GM21390 (cell line): ENCODE data around the gene MAFF.

ENCODE experiments used
- ATAC-seq: cut with Tn5 transposase; IDR thresholded peaks from one replicate; pipeline ENCODE4 v1.9.1; 2021; ENCODE audit not compliant: unreplicated experiment

MAFF gene

DNA sequence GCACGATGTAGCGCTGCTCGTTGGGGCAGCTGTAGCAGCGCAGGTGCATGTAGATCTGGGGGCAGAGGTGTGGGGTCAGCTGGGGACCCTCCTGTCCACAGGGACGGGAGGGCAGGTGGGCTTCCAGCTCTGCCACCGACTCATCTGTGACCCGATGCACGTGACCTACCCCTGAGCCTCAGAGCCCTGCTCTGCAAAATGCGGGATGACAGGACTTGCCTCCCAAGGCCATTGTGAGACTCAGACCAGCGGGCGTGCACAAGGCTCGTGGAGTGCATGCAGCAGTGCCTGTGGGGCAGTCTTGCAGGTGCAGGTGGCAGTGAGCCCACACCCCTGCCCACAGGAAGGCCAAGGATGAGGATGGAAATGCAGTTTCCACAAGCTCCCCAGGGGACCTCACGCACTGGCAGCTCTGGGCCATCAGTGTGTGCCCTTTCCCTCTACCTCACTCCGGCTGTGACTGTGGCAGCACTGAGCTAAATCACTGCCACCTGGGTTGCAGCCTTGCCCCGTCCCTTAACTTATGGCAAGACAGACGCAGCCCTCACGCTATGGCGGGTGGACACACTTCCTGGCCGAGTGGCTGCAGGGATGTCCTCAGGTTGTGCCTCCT, 44.4 kb downstream of the MAFF start:
- no peak for ATAC-seq

DNA sequence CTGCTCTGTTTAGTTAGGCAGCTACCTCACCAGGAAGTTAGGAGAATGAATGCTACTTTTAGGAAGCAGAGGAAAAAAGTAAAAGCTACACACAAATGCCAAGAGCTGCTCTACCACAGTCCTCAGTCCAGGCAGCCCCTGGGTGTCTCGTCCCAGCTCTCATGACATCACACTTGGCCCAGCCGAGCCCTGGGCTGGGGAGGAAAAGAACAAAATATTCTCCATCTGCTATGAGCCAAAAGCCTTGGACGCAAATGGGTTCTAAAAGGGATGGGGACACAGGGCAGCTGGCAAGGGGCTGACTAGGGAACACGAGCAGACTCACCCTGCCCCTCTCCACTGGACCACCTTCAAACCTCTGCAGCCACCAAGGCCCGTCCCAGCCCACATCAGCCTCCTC, 44.9 kb downstream of the MAFF start:
- ATAC-seq = no peak

- ATAC-seq = no peak
These were observed 45.9 kb downstream of the MAFF start for GRCh38 chr22:38247713-38248112.

DNA sequence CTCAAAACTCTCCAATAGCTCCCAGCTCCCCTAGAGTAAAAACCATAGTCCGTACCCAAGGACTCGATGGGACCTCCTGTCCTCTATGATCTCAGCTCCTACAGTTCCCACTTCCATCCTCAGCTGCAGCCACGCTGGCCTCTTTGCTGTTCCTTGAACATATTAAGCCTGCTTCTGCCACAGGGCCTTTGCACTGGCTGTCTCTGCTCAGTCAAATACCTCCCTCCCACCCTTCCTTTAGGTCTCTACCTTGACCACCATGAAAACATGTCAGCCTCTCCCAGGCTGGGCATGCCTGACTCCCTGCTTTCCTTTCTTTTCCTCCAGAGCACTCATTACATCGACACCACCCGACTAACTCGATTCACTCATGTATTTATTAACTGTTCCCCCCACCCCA, 46.5 kb downstream of the MAFF start:
- no peak for ATAC-seq

GRCh38 chr22:38249301-38249700, 47.5 kb downstream of the MAFF start:
- ATAC-seq = no peak

DNA sequence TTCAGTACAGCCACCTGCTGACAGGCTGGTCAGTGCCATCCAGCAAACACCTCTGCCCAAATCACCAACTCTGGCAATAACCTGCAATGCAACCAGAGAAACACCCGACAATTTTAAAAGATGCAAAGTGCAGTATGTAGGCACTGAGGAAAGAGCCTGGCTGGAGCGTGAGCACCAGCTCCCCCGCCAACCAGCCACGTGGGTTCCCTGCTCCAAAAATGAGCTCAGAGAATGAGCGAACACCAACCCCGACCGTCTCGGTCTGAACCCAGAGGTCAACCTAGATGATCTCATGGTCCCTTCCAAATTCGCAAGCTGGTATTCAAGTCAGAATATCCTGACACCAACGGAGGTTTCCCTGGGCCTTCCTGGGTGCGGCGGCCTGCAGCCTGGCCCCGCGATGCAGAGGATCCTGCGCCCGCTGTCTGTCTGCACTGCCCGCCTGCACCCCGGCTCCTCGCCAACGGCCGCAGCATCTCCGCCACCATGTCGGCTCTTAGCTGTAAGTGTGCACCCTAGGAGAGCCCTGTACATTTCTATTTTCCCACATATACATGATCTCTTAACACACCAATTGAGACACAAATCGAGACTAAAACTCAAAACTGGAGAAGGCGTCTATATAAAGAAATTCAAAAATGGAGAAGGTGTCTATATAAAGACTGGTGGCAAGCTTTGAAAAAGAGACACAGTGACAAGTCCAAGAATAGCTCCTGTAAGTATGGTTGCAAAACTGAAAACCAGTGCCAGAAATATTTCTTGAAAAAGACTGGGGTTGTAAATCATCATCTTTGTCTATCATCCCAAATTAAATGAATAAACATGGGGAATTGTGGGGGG, 48.2 kb downstream of the MAFF start:
- no peak for ATAC-seq

- ATAC-seq = no peak
These were observed 49.0 kb downstream of the MAFF start for GRCh38 chr22:38250643-38251340.

- no peak for ATAC-seq
These were observed 49.5 kb downstream of the MAFF start for GRCh38 chr22:38251341-38251692.

GRCh38 chr22:38255697-38256096, 53.9 kb downstream of the MAFF start:
- no peak for ATAC-seq

GRCh38 chr22:38257181-38257580, 55.4 kb downstream of the MAFF start:
- no peak for ATAC-seq

DNA sequence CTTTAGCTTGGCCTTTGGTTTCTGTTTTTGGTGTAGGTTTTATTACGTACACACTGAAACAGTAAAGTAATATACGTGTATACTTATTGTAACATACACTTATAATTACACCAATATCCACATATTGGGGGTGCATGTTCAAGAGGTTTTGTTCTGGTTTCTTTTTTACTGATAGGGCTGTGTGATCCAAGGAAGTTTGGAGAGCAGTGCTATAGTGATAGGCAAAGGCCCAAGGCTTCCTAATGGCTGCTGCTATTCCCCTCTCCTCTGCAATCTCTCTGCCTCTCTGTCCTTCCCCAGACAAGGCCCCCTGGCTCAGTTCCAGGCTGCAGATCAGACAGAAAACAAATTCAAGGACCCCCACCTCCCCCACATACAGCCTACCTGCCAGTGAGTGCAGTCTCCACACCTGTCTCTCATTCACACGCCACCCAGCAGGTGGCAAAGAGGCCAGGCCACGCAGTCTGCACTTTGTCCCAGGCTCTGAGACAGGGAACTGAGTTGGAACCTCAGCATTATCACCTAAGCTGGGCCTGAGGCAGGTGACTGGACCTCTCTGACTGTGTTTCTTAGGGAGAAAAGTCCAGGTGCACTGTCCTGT, 56.0 kb downstream of the MAFF start:
- ATAC-seq = no peak

DNA sequence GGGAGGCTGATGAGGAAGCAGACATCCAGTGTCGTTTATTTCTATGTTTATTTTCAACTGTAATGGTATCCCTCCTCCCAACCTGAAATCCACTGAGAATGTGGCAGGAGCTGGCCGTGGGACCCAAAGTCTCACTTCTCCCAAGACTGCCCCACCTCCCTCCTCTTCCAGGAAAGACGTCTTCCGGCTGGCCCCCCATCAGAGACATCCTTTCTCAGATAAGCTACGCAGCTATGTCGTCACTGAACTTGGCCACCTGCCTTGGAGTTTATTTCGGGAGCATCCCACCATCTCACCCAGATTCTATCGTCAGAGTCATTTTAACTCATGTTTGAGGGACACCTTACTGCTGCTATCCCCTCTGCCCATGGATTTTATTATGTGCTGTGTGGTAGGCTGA, 57.1 kb downstream of the MAFF start:
- no peak for ATAC-seq

GRCh38 chr22:38259370-38259769, 57.6 kb downstream of the MAFF start:
- no peak for ATAC-seq

GRCh38 chr22:38260761-38261681, 59.2 kb downstream of the MAFF start:
- no peak for ATAC-seq

DNA sequence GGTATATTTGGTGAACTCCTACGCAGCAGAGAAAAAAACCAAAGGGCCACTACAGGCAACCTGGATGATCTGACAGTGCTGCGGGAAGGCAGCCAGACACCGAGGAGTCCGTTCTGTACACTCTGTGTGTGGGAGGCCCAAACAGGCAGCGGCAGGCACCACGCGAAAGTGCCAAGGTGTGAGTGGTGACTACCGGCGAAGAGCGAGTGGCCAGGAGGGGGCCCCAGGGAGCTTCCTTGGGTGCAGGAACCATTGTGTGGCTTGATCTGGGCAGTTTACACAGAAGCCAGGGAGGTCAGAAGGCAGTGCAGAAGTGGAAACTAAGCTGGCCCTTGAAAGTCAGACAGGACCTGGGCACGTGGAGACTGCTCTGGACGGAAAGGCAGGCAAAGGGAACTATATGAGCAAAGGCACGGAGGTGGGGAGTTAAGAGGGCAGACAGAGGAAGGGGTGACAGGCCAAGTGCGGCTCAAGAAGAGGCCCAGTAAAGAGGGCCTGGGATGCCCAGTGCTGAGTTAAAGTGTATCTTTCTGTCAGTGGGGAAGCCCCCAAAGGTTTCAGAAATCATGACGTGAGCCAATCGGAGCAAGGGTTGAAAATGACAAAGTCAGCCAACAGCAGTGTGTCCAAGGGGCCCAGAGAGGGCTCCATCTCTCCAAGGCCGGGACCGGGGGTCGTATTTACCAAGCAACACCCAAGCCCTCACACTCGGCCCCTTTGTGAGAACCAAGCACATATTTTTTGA, 60.4 kb downstream of the MAFF start:
- no peak for ATAC-seq

DNA sequence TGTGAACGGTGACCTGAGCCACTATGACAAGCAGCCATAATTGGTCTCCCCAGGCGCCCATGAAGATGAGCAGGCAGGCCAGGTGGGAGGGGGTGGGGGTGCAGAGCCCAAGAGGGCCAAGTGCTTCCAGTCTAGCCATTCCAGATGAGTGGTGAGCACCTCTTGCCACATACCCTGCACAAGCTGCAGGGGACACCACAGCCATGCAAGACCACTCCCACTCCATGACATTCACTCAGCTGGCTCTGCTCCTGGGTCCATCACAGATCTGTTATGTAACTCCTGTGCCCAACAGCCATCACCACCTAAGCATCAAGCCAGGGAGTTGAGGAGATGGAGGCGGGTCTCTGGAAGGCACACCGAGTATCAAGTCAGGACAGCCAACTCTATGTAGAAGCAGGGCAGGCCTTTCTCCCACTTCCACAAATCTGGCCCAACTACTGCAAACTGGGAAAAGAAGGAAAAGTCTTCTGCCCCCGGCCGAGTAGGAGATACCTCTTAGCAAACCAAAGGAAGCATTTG, 62.6 kb downstream of the MAFF start:
- no peak for ATAC-seq
